HG03460 (cell line): ENCODE results near the gene POU6F1.
"Not testable (repeated sequence)": the region's sequence is repeated elsewhere in the genome, so short reads cannot be mapped to it uniquely, and the experiment has no call there.

ENCODE experiments used
- ATAC-seq: cut with Tn5 transposase; IDR thresholded peaks from one replicate; pipeline ENCODE4 v1.9.1; 2021; ENCODE audit not compliant: unreplicated experiment

The POU6F1 gene

GRCh38 chr12:51227962-51228361 is 10.1 kb upstream of the POU6F1 start:
- ATAC-seq = no peak

- not testable (repeated sequence) for ATAC-seq
Observed at GRCh38 chr12:51227112-51227511, 9.2 kb upstream of the POU6F1 start.

GRCh38 chr12:51225771-51226170 is 7.9 kb upstream of the POU6F1 start:
- no peak for ATAC-seq

GRCh38 chr12:51225234-51225633 is 7.4 kb upstream of the POU6F1 start:
- no peak for ATAC-seq

GRCh38 chr12:51224625-51225024 is 6.8 kb upstream of the POU6F1 start:
- no peak for ATAC-seq

- no peak for ATAC-seq
Observed at GRCh38 chr12:51222461-51222860, 4.6 kb upstream of the POU6F1 start.

GRCh38 chr12:51219857-51220256 is 2.0 kb upstream of the POU6F1 start:
- not testable (repeated sequence) for ATAC-seq

- ATAC-seq = no peak
Observed at GRCh38 chr12:51219322-51219721, 1.5 kb upstream of the POU6F1 start.

- no peak for ATAC-seq
Observed at GRCh38 chr12:51218607-51219161, 822 bp upstream of the POU6F1 start.

GRCh38 chr12:51217133-51217967 is 512 bp downstream of the POU6F1 start:
- ATAC-seq = peak; percentile 33

GRCh38 chr12:51216642-51217041 is 1.2 kb downstream of the POU6F1 start:
- no peak for ATAC-seq

GRCh38 chr12:51214895-51215294 is 3.0 kb downstream of the POU6F1 start:
- ATAC-seq = no peak

- ATAC-seq = no peak
Observed at GRCh38 chr12:51210690-51211395, 7.0 kb downstream of the POU6F1 start.

GRCh38 chr12:51209259-51209658 is 8.6 kb downstream of the POU6F1 start:
- ATAC-seq = no peak

- no peak for ATAC-seq
Observed at GRCh38 chr12:51208016-51208660, 9.7 kb downstream of the POU6F1 start.

- no peak for ATAC-seq
Observed at GRCh38 chr12:51205350-51205749, 12.5 kb downstream of the POU6F1 start.

GRCh38 chr12:51202718-51203117 is 15.1 kb downstream of the POU6F1 start:
- ATAC-seq = no peak

GRCh38 chr12:51200806-51201205 is 17.1 kb downstream of the POU6F1 start:
- no peak for ATAC-seq

- no peak for ATAC-seq
Observed at GRCh38 chr12:51200156-51200555, 17.7 kb downstream of the POU6F1 start.

- ATAC-seq = no peak
Observed at GRCh38 chr12:51199366-51199945, 18.4 kb downstream of the POU6F1 start.
